GM13976 (cell line): Measurements from ENCODE around the gene HEPHL1.

Source experiments
- DNase-seq: peaks from one replicate; pipeline ENCODE4 v3.0.0; 2012; ENCODE audit warnings: low spot score
- CTCF ChIP-seq: IDR thresholded peaks from 2 replicates; pipeline ENCODE4 v1.5.1; 2012; ENCODE audit warnings: borderline replicate concordance, mild to moderate bottlenecking; ENCODE audit not compliant: insufficient read depth; ENCODE audit errors: extremely low read depth, missing control alignments, control extremely low read depth
- in situ Hi-C: fragments of 300-500 bp; cut with MboI; formaldehyde crosslinking; loops from one replicate; pipeline ENCODE4 v1.12.0; 2022; ENCODE audit warnings: low sequenced_read_pairs, mixed read lengths, inconsistent platforms; ENCODE audit not compliant: unreplicated experiment

HEPHL1 gene

GRCh38 chr11:93984936-93985335 lies 36.2 kb upstream of the HEPHL1 start:
- in situ Hi-C loops = no loop called here
- no peak for TF ChIP-seq CTCF
- DNase-seq = no peak

GRCh38 chr11:93986716-93987115 lies 34.4 kb upstream of the HEPHL1 start:
- in situ Hi-C loops = no loop called here
- no peak for DNase-seq
- TF ChIP-seq CTCF = no peak

GRCh38 chr11:93988455-93988854 lies 32.7 kb upstream of the HEPHL1 start:
- no peak for DNase-seq
- in situ Hi-C loops = no loop called here
- TF ChIP-seq CTCF = no peak

GRCh38 chr11:93988912-93989311 lies 32.2 kb upstream of the HEPHL1 start:
- no peak for TF ChIP-seq CTCF
- no peak for DNase-seq
- in situ Hi-C loops = no loop called here

GRCh38 chr11:93993747-93994146 lies 27.4 kb upstream of the HEPHL1 start:
- in situ Hi-C loops = no loop called here
- TF ChIP-seq CTCF = no peak
- no peak for DNase-seq

- in situ Hi-C loops = no loop called here
- no peak for TF ChIP-seq CTCF
- no peak for DNase-seq
Observed at GRCh38 chr11:93997741-93998140, 23.4 kb upstream of the HEPHL1 start.

- no peak for DNase-seq
- TF ChIP-seq CTCF = no peak
- in situ Hi-C loops = no loop called here
Observed at GRCh38 chr11:94000659-94001058, 20.5 kb upstream of the HEPHL1 start.
